IPS-20b (cell line): ENCODE data around the gene FAM9C.
"Not testable (repeated sequence)": the region's sequence is repeated elsewhere in the genome, so short reads cannot be mapped to it uniquely, and the experiment has no call there.

Source experiments
- H3K27ac ChIP-seq: one replicate; pipeline ENCODE4 v1.5.1; 2013; ENCODE audit warnings: low read length
- H3K27me3 ChIP-seq: 2 replicates; pipeline ENCODE4 v1.6.1; 2013; ENCODE audit warnings: mild to moderate bottlenecking, low read length, inconsistent platforms; ENCODE audit not compliant: insufficient read depth
- H3K36me3 ChIP-seq: 2 replicates; pipeline ENCODE4 v1.6.1; 2013; ENCODE audit warnings: low read depth, mild to moderate bottlenecking, inconsistent platforms, low read length, moderate library complexity; ENCODE audit not compliant: insufficient read depth
- H3K4me1 ChIP-seq: 2 replicates; pipeline ENCODE4 v1.6.1; 2013; ENCODE audit warnings: mild to moderate bottlenecking, control low read depth, inconsistent platforms, low read length, moderate library complexity; ENCODE audit not compliant: insufficient read depth
- H3K4me3 ChIP-seq: 2 replicates; pipeline ENCODE4 v1.5.1; 2013; ENCODE audit warnings: mild to moderate bottlenecking, low read length, inconsistent platforms
- H3K9ac ChIP-seq: 2 replicates; pipeline ENCODE4 v1.6.1; 2013; ENCODE audit warnings: low read depth, mild to moderate bottlenecking, inconsistent platforms, low read length, moderate library complexity
- H3K9me3 ChIP-seq: 2 replicates; pipeline ENCODE4 v1.6.1; 2013; ENCODE audit warnings: mild to moderate bottlenecking, low read depth, low read length, inconsistent platforms; ENCODE audit not compliant: insufficient read depth

The FAM9C gene

DNA sequence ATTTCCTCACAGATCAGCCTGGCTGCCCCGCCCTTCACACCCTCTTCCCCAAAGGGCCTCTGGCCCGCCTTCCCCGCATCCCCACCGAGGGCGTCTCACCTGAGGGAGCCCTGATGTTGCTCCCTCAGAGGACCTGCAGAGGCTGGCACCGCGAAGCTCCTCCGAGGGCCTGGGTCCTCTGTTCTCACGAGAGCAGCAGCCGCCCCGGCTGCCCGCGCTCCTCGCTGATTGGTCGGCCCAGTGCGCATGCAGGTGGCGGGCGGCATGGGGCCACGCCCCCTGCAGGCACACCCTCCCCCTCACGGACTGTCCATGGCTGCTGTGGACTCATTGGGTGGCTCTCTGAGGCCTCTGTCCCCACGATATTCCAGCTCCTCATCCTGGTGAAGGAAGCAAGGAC, at the start of gene FAM9C:
Gene FAM9C, minus strand, starts transcription at position 180 of the 400 bp plus-strand sequence. CDS start 831 bp downstream, outside the sequence.
- Histone ChIP-seq H3K27me3 (no peaks in the 10 kb centered on the region), H3K4me1 (no peaks in the 10 kb centered on the region), H3K36me3 (no peaks in the 10 kb centered on the region), H3K27ac (no peak within 1 kb of the TSS), H3K9me3 (no peaks in the 10 kb centered on the region), H3K9ac (no peak within 1 kb of the TSS), H3K4me3 (no peak within 1 kb of the TSS)

DNA sequence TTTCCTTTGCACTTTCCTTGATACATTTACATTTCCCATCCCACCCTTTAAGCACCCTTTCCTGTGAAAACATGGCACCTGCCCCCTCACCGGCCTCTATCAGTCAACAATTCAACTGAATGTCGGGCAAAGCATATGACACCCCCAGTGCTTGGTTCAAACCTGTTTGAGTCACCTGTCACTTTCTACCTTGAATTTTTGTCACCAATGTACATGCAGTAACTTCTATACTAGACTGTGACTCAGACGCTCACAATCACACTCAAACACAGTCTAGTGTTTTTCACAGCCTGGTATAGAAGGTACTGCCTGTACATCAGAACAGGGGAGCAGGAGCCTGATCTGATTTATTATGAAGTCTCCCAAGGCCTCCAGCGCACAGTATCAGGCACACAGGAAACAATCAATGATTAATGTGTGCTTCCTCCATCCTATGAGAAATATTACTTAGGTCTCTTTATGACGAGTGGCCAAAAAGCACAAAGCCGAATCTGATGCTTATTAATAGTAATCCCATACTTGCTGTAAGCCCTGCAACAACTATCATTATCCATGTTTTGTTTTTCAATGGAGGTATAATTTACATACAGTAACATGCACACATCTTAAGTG, 49.2 kb upstream of the FAM9C start:
- no peaks in the 10 kb centered on the region for H3K4me1 ChIP-seq
- H3K36me3 ChIP-seq, result no peaks in the 10 kb centered on the region
- no peak overlapping the region for H3K9ac ChIP-seq
- H3K4me3 ChIP-seq, result no peak overlapping the region
- no peak overlapping the region for H3K27ac ChIP-seq
- H3K9me3 ChIP-seq, result no peaks in the 10 kb centered on the region
- H3K27me3 ChIP-seq, result no peaks in the 10 kb centered on the region

DNA sequence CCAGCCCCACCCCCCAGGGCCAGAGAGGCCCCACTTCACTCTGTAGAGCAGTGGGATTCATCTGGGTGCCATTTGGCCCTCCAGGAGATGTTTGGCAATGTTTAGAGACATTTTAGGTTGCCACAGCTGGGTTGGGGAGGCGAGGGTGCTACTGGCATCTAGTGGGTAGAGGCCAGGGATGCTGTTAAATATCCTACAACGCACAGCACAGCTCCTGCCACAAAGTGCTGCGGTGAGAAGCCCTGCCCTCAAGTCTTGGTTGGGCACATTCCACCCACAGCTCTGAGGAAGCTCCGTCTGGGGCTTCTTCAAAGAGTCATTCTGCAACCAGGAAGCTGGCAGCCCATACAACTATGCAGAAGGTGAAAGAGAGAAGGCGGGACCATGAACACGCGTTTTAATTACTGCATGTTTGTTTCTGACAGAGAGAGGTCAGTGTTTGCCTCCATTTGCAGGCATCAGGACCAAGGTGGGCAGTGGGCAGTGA, 48.1 kb upstream of the FAM9C start:
- no peak overlapping the region for H3K27ac ChIP-seq
- no peaks in the 10 kb centered on the region for H3K4me1 ChIP-seq
- H3K4me3 ChIP-seq, result no peak overlapping the region
- no peaks in the 10 kb centered on the region for H3K27me3 ChIP-seq
- H3K36me3 ChIP-seq, result no peaks in the 10 kb centered on the region
- no peak overlapping the region for H3K9ac ChIP-seq
- H3K9me3 ChIP-seq, result no peaks in the 10 kb centered on the region

DNA sequence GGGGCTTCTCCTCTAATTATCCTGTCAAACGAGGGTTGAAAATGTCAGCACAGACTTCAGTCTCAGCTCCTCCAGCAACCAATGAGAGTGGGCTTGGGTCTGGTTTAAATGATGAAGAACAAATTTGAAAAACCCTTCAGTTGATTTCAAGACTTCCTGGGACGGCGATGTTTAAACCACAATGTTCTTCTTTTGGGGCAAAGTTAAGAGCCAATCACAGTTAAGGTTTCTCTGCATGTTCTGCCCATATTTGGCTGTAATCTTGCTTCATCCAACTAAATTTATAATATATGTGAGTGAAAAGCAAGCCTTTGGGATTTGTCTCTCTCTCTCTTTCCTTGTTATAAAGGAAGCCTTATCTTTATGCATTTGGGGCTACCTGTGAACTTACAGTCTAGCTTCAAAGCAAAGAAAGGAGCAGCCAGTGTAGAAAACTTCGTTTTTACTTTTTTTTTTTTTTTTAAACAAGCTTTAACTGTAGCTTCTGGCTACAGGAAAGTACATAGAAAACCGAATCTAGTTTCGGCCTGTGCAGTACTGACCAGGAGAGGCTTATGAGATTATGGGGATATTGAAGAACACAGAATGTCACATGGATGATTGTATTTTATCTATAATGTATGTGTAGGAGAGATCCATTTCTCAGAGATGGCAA, 46.8 kb upstream of the FAM9C start:
- no peak overlapping the region for H3K9ac ChIP-seq
- no peaks in the 10 kb centered on the region for H3K4me1 ChIP-seq
- H3K27me3 ChIP-seq, result no peaks in the 10 kb centered on the region
- no peaks in the 10 kb centered on the region for H3K36me3 ChIP-seq
- H3K4me3 ChIP-seq, result no peak overlapping the region
- no peaks in the 10 kb centered on the region for H3K9me3 ChIP-seq
- no peak overlapping the region for H3K27ac ChIP-seq

DNA sequence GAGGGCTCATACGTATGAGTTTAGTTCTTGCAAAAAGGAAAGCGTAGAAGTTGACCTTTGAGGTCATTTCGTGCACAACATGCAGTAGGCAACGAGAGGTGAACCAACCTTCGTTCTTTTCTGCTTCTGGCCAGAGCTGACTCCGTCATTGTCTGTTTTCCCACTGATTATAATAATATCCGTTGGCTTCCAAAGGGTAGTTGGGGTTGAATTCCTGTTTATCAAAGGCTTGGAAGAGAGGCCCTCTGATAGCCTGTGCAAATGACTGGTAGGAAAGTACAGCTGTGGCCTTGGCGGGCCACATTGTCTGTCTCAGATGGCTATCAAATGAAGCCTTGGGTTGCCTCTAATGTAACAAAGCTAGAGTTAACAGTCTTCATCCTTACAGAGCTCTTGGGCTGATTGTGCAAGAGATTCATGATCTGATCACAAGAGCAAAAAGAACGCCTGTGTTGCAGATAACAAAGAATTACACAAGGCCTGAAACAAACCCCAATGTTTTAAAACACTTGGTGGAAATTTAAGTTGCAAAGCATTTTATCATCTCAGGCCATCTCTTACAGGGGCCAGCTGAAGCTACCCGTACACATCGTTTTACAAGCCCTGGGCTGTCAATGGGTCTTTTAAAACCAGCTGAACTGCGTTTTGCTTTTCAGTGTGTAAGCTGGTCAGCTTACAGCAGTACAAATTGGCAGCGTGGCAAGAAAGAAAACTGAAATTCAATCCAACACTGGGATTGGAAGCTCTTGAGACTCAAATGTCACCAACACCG, 46.1 kb upstream of the FAM9C start:
- Histone ChIP-seq H3K4me1 (no peaks in the 10 kb centered on the region), H3K36me3 (no peaks in the 10 kb centered on the region), H3K4me3 (no peak overlapping the region), H3K27ac (no peak overlapping the region), H3K9me3 (no peaks in the 10 kb centered on the region), H3K27me3 (no peaks in the 10 kb centered on the region), H3K9ac (no peak overlapping the region)

DNA sequence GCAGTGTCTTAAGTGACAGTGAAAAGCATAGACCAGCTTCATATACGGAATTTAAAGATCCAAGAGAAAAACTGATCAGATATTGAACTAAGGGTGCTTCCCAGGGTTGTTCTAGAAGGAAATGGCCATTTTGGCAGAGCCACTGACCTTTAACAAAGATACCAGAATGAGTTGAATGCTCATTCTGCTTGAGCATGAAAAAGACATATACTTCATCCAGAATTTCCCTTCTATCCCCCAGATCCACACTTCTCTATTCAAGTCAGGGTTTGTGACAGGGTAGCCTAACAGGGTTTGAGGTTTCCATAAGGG, 45.6 kb upstream of the FAM9C start:
- Histone ChIP-seq H3K9me3 (no peaks in the 10 kb centered on the region), H3K9ac (no peak overlapping the region), H3K4me3 (no peak overlapping the region), H3K27ac (no peak overlapping the region), H3K27me3 (no peaks in the 10 kb centered on the region), H3K36me3 (no peaks in the 10 kb centered on the region), H3K4me1 (no peaks in the 10 kb centered on the region)

DNA sequence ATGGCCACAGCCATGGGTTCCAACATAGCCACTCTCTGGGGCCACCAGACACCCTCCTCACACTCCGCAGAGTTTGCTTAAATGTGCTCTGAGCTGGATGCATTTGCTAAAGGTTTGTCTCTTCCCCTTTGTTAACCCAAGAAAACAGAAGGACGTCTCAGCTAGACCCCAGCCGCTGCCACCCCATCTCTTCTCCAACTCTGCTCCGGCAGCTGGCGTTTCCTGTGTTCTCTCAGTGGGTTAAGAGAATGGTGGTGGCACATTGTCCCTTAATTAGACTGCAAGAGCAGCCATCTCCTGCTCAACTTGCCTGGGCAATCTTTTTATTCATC, 43.7 kb upstream of the FAM9C start:
- Histone ChIP-seq H3K9ac (no peak overlapping the region), H3K36me3 (no peaks in the 10 kb centered on the region), H3K9me3 (no peaks in the 10 kb centered on the region), H3K4me1 (peaks cover 3% of the 10 kb centered on the region; the same call in 1 of the 2 replicates), H3K27me3 (no peaks in the 10 kb centered on the region), H3K27ac (no peak overlapping the region), H3K4me3 (no peak overlapping the region)

DNA sequence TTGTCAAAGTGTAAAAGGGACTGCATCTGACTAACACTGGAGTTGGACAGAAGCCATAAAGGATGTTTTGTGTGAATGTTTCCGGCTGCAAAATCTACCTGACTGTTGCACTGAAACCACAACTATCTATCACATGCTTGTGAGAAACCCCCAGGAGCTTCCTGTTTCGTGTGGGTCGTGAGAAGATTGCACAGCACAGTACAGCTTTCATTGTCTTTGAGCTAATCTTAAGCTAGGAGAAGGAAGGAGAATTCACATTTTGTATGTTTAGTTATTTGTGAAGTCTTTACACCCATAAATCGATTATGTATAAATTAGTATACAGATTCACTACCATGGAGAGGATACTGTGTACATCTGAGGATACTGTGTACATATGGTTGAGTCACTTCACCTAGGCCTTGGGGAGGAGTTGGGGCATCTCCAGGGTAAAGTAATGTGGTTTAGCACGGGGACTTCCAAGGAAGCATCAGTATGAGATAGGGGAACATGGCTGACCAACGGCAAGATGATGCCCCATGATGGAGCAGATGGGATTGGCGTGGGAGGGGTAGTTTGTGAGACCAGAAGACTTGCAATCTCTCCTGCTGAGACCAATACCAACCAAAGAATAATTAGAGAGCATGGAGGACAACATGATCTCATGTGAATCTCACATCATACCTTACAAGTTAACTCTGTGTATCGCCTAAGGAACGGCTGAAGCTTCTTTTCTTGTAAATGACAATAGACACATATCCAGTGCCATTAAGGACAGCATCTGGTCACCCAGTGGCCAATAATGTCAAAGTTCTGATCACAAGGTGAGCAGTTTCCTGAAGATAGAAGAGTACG, 43.1 kb upstream of the FAM9C start:
- H3K36me3 ChIP-seq, result no peaks in the 10 kb centered on the region
- H3K4me3 ChIP-seq, result no peak overlapping the region

DNA sequence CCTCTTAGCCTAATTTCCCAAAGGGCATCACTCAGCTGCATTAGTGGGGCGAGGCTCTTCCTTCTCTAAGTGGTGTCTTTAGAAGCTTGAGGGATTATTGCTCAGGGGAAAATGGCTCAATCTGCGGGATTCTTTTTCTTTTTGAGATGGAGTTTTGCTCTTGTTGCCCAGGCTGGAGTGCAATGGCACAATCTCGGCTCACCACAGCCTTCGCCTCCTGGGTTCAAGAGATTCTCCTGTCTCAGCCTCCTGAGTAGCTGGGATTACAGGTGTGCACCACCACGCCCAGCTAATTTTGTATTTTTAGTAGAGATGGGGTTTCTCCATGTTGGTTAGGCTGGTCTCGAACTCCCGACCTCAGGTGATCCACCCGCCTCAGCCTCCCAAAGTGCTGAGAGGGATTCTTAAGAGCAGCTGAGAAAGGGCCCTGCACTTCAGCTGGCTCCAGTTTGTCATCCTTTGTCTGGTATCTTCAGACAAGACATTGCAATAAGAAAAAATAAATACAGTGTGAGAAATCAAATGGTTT, 42.4 kb upstream of the FAM9C start:
- H3K4me1 ChIP-seq, H3K27me3 ChIP-seq, H3K4me3 ChIP-seq, H3K36me3 ChIP-seq, H3K27ac ChIP-seq, H3K9ac ChIP-seq, H3K9me3 ChIP-seq: not testable (repeated sequence)

More for the DNA sequence above, 43.1 kb upstream of the FAM9C start:
- H3K9me3 ChIP-seq, result no peaks in the 10 kb centered on the region
- no peak overlapping the region for H3K27ac ChIP-seq
- peaks cover 3% of the 10 kb centered on the region; the same call in 1 of the 2 replicates for H3K4me1 ChIP-seq
- no peak overlapping the region for H3K9ac ChIP-seq
- no peaks in the 10 kb centered on the region for H3K27me3 ChIP-seq

DNA sequence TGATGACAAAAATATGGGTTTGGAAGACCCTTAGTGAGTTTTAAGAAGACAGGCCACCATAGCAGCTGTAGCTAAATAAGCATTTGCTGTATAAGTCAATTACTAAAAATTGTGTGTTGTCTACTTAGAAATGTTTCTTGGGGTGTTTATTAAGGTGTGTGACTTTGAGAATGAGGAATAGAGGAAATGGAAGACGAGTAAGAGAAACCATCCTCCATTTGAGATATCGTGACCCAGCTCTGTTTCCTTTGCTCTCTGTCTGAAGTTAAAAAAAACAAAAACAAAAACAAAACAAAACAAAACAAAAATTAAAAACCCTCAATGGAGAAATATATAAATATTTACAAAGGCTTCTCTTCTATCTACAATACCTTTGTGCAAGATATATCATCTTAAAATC, 41.7 kb upstream of the FAM9C start:
- Histone ChIP-seq H3K9me3 (no peaks in the 10 kb centered on the region), H3K4me1 (peaks cover 3% of the 10 kb centered on the region; the same call in 1 of the 2 replicates), H3K4me3 (no peak overlapping the region), H3K27me3 (no peaks in the 10 kb centered on the region), H3K36me3 (no peaks in the 10 kb centered on the region), H3K27ac (no peak overlapping the region), H3K9ac (no peak overlapping the region)

DNA sequence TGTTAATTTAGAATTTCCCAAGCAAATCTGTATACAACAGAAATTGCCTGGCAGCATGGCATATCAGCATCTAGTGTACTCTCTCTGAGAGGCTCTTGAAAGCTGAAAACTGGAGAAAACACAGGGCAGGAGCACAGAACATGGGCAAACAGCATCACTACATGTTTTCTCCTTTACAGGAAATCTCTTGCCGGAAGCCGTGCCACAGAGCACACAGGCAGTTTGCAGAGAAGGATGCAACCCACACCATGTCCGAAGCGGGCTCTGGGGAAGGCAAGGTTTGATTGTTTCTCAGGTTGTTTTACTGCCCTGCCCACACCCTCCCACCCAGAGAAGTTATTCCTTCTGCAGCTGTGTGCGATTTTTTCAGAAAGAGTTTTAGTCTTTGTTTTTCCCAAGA, 41.1 kb upstream of the FAM9C start:
- Histone ChIP-seq H3K4me1 (peaks cover 3% of the 10 kb centered on the region; the same call in 1 of the 2 replicates), H3K9me3 (no peaks in the 10 kb centered on the region), H3K9ac (no peak overlapping the region), H3K4me3 (no peak overlapping the region), H3K27ac (no peak overlapping the region), H3K27me3 (no peaks in the 10 kb centered on the region), H3K36me3 (no peaks in the 10 kb centered on the region)
